GM18907 (cell line): Measurements from ENCODE around the gene NARS2.
"Not testable (repeated sequence)": the region's sequence is repeated elsewhere in the genome, so short reads cannot be mapped to it uniquely, and the experiment has no call there.

Source experiments
- ATAC-seq: cut with Tn5 transposase; IDR thresholded peaks from one replicate; pipeline ENCODE4 v1.9.1; 2021; ENCODE audit warnings: mild to moderate bottlenecking, moderate library complexity; ENCODE audit not compliant: unreplicated experiment

The NARS2 gene

GRCh38 chr11:78577495-78577894, 2.8 kb upstream of the NARS2 start:
- no peak for ATAC-seq

GRCh38 chr11:78576549-78577097, 2.0 kb upstream of the NARS2 start:
- no peak for ATAC-seq

- ATAC-seq: no peak
Measured at GRCh38 chr11:78575478-78575877, 814 bp upstream of the NARS2 start.

GRCh38 chr11:78573681-78574080, 983 bp downstream of the NARS2 start:
- no peak for ATAC-seq

DNA sequence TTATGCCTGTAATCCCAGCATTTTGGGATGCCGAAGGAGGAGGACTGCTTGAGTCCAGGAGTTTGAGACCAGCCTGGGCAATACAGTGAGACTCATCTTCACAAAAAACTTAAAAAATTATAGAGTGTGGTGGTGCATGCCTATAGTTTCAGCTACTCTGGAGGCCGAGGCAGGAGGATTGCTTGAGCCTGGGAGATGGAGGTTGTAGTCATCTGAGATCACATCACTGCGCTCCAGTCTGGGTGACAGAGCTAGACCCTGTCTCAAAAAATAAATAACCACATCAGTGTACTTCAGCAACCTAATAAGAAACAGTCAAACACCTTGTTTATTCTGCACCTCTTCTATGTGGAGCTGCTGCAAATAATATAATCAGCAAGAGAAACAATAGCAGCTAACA, 1.4 kb downstream of the NARS2 start:
- no peak for ATAC-seq

- ATAC-seq: no peak
Measured at GRCh38 chr11:78572394-78572793, 2.3 kb downstream of the NARS2 start.

DNA sequence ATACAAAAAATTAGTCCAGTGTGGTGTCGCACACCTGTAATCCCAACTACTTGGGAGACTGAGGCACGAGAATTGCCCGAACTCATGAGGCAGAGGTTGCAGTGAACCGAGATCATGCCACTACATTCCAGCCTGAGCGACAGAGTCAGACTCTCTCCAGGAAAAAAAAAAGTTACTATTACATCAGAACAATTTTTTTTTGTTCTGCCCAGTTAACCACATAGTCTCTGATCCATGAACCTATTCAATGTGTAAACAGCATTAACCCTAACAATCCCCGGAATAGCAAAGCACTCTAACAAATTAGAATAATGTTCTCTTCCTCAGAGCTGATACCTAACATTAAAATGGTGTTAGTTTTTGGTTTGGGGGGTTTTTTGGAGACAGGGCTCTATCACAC, 4.6 kb downstream of the NARS2 start:
- no peak for ATAC-seq

GRCh38 chr11:78567209-78567608, 7.5 kb downstream of the NARS2 start:
- ATAC-seq: no peak

DNA sequence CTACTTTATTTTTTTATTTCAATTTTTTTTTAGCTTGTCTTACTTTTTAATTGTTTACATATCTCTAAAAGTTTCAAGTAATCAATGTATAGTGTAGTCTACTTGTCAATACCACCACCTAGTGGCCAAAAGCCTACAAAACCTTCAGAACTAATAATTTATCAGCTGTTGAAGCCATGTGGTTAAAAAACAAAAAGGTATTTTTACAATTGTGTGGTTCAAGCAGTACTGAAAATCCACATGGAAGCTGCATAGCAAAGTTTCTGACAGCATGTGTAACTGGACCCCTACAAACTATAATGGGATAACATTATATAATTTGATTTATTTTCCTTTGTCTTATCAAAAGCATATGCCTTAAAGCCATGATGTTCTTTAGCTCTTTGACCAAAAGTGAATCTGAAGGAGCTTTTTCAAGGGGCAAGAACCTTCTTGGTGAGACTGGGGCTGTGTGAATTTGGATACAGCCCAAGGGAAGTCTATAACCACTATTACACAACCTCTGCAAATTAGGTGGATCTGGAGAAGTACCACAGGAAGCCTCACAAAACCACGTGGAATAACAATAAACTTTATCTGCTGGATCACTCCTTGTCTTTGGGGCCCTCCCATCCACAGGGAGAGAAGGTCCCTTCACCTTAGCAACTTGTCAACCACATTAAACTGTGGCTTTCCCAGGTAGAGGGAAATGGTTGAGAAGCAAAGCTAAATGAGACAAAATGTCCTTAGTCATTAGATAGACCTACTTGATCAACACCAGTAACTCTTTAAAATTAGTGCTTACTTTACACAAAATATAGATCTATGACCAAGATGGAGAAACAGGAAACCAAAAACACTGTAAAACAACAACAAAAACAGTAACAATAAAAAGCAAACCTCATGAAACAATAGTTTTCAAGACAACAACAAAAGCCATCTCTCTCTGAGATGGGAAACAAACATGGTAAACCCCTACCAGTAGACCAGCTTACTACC, 9.9 kb downstream of the NARS2 start:
- peak; percentile 53 for ATAC-seq

DNA sequence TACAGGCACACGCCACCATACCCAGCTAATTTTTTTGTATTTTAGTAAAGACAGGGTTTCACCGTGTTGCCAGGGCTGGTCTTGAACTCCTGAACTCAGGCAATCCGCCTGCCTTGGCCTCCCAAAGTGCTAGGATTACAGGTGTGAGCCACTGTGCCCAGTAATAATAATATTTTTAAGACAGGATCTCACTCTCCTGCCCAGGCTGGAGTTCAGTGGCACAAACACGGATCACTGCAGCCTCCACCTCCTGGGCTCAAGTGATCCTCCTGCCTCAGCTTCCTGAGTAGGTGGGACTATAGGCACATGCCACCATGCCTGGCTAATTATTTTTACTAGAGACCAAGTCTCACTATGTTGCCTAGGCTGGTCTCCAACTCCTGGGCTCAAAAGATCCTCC, 10.6 kb downstream of the NARS2 start:
- ATAC-seq: peak; percentile 4

GRCh38 chr11:78563090-78563489, 11.6 kb downstream of the NARS2 start:
- not testable (repeated sequence) for ATAC-seq

DNA sequence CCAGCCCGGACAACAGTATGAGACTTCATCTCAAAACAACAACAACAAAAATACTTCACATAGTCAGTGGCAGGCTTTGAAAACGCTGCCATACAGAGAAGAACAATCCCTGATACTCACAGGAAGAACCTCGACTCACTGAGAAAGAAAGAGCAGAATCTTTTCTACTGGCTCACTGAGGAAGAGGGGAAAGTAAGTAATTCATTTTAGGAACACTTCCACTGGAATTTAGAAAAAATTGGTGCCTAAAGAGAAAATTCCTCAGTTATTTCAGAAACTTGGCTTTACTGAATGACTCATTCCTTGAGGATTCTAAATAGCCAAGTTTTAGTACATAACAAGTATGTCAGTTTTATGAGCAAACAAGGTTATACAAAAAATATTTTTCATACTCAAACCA, 12.3 kb downstream of the NARS2 start:
- ATAC-seq: no peak

GRCh38 chr11:78560826-78561484, 13.7 kb downstream of the NARS2 start:
- no peak for ATAC-seq

DNA sequence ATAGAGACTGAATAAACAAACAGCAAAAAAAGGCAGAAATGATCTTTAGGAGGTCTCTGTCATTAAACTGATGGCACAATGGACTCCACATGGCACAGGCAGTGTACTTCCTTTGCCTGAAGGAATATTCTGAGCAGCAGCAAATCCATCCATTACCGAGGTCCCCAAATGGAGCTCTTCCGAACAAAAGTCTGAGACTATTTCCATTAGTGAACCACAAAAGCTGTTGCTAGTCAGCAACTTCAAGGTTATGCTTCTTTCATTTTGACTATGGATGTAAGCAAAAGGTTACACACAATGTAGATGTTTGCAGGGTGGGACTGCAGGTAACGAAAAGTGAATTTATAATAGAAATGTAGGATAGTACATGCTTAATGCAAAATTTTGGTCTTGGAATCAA, 14.5 kb downstream of the NARS2 start:
- no peak for ATAC-seq

- no peak for ATAC-seq
Measured at GRCh38 chr11:78557236-78557635, 17.4 kb downstream of the NARS2 start.

DNA sequence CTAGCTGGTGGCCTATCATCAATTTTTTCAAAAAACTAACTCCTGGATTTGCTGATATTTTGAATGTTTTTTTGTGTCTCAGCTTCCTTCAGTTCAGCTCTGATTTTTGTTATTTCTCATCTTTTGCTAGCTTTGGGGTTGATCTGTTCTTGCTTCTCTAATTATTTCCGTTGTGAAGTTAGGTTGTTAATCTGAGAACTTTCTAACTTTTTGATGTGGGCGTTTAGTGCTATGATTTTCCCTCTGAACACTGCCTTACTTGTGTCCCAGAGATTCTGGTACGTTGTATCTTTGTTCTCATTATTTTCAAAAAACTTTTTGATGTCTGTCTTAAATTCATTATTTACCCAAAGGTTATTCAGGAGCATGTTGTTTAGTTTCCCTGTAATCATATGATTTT, 19.1 kb downstream of the NARS2 start:
- ATAC-seq: no peak

DNA sequence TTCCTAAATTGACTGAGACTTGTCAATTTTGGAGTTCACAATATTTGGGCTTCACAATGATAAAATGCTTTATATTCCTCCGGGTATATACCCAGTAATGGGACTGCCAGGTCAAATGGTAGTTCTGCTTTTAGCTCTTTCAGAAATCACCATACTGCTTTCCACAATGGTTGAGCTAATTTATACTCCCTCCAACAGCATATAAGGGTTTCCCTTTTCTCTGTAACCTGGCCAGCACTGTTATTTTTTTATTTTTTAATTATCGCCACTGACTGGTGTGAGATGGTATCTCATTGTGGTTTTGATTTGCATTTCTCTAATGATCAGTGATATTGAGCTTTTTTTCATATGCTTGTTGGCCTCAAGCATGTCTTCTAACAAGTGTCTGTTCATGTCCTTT, 21.8 kb downstream of the NARS2 start:
- no peak for ATAC-seq

DNA sequence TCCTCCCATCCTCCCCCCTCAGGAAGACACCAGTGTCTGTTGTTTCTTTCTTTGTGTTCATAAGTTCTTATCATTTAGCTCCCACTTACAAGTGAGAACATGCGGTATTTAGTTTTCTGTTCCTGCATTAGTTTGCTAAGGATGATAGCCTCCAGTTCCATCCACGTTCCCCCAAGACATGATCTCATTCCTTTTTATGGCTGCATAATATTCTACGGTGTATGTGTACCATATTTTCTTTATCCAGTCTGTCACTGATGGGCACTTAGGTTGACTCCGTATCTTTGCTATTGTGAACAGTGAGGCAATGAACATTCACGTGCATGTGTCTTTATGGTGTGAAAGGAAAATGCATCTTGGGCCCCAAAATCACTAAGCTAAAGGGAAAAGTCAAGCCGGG, 22.5 kb downstream of the NARS2 start:
- ATAC-seq: not testable (repeated sequence)

- ATAC-seq: no peak
Measured at GRCh38 chr11:78551066-78551465, 23.6 kb downstream of the NARS2 start.

DNA sequence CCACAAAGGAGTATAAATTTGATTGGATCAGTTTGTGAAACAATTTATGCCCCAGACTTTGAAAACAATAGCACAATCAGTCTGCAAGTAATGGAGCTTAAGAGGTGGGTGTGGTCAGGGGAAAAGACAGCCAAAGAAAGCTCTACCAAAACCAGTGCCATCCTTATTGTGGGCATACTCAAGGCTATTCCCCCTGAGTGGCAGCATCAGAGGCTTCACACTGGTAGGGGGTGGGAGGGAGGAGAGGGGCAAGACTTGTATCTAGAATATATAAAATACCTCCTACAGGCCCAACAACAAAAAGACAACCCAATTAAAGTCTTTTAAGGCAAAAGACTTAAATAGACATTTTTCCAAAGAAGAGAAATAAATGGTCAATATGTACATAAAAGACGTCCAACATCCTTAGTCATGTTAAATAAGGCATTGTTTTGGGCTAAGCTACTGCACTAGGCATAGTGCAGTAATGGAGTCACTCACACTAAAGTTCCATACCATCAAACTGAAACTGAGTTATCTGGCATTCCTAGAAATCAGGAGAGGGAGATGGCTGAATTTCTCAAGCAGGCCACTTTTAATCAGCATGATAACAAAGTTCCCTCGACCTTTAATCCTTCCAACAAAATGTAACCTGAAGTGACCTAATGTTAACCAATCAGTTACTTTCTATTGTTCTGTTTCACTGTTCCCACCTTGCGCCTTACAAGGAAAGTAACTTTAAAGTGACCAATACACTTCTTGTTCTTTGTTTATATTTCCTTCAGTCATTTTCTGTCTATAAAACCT, 24.8 kb downstream of the NARS2 start:
- no peak for ATAC-seq
